Measurements from ENCODE around the gene GPI. TPM values are rescaled to one million over a fixed set of nuclear protein-coding genes. Genes with fewer than 3 reads are reported as not detected.

Gene GPI
- total and polyA plus RNA-seq, 2 of the 13 experiments (the other 11 are each of a cell fraction or from before 2014, with no cell fraction given), result 147 to 167 TPM

GRCh38 chr19:34428549-34429285 is 63.7 kb downstream of the GPI start (continued):
- TF ChIP-seq PATZ1 (CRISPR knock-in tag; IDR thresholded peaks at IDR 0.05) (0 out of 2 replicates have a peak, but pooled peaks have one; percentile 47), ZBTB2 (CRISPR knock-in tag; IDR thresholded peaks at IDR 0.05; ENCODE audit: low read depth) (no peak), PHF8 (CRISPR knock-in tag; IDR thresholded peaks at IDR 0.05) (peak; percentile 47; the same call in 1 of the 2 replicates), IKZF5 (CRISPR knock-in tag; IDR thresholded peaks at IDR 0.05) (0 out of 2 replicates have a peak, but pooled peaks have one; percentile 38), KDM5A (IDR thresholded peaks at IDR 0.05; ENCODE audit: borderline replicate concordance, low read length) (peak; percentile 28; the same call in 1 of the 2 replicates), PAXIP1 (CRISPR knock-in tag; conservative IDR thresholded peaks at IDR 0.05) (0 out of 2 replicates have a peak, but pooled peaks have one; percentile 0), ZNF234 (CRISPR knock-in tag; conservative IDR thresholded peaks at IDR 0.05) (0 out of 2 replicates have a peak, but pooled peaks have one; percentile 22), NONO (IDR thresholded peaks at IDR 0.05) (no peak), NONO (CRISPR knock-in tag; conservative IDR thresholded peaks at IDR 0.05) (peak; percentile 61), HMGXB4 (CRISPR knock-in tag; IDR thresholded peaks at IDR 0.05; ENCODE audit: borderline replicate concordance in 1 of 2, low read depth in 1 of 2) (0 out of 4 replicates have a peak, but pooled peaks have one; percentile 12 to 65), ZNF687 (CRISPR knock-in tag; IDR thresholded peaks at IDR 0.05) (peak; percentile 55), ASH2L (IDR thresholded peaks at IDR 0.05; ENCODE audit: insufficient read length, low read depth, low read length) (peak; percentile 91)
